ENCODE data around the gene IMPA2. TPM values are rescaled to one million over a fixed set of nuclear protein-coding genes. Genes with fewer than 3 reads are reported as not detected.
"Not testable (repeated sequence)": the region's sequence is repeated elsewhere in the genome, so short reads cannot be mapped to it uniquely, and the experiment has no call there.

IMPA2 gene
- total RNA-seq, 4 donors from 2014 or later, result 121 to 235 (median 164) TPM

DNA sequence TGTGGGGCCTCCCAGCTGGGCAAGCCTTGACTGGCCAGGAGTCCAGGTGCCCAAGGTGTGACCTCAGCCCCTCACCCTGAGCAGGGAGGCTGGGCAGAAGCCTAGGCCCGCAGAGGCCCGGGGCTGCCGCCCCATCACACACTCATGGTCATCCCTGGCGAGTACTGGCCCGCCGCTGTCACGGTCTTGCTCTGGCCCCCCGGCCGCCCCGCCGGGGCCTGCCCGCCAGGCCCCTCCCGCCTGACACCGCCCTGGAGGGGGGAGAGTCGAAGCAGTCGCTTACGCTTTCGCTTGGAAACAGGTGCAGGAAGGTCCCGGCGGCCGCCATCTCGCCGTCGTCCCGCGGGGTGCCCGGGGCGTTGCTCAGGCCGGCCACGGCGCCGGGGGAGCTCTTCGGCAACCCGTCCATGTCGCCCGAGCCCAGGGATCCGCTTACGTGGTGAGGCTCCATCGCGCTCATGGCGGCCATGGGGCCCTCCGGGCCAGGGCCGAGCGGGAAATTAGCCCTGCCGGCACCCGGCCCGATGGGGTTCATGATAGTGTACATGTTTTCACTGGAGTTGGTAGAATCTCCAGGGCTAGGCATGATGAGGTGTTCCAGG, 85.7 kb downstream of the IMPA2 start:
- DNase-seq, result no peak
- TF ChIP-seq POLR2A (IDR thresholded peaks at IDR 0.05), result no peak
- TF ChIP-seq, protein P1, sequence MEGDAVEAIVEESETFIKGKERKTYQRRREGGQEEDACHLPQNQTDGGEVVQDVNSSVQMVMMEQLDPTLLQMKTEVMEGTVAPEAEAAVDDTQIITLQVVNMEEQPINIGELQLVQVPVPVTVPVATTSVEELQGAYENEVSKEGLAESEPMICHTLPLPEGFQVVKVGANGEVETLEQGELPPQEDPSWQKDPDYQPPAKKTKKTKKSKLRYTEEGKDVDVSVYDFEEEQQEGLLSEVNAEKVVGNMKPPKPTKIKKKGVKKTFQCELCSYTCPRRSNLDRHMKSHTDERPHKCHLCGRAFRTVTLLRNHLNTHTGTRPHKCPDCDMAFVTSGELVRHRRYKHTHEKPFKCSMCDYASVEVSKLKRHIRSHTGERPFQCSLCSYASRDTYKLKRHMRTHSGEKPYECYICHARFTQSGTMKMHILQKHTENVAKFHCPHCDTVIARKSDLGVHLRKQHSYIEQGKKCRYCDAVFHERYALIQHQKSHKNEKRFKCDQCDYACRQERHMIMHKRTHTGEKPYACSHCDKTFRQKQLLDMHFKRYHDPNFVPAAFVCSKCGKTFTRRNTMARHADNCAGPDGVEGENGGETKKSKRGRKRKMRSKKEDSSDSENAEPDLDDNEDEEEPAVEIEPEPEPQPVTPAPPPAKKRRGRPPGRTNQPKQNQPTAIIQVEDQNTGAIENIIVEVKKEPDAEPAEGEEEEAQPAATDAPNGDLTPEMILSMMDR (IDR thresholded peaks at IDR 0.05), result no peak
- WGBS, 2 donors, result no CpG with 5 or more reads among the region's 47 CpGs

DNA sequence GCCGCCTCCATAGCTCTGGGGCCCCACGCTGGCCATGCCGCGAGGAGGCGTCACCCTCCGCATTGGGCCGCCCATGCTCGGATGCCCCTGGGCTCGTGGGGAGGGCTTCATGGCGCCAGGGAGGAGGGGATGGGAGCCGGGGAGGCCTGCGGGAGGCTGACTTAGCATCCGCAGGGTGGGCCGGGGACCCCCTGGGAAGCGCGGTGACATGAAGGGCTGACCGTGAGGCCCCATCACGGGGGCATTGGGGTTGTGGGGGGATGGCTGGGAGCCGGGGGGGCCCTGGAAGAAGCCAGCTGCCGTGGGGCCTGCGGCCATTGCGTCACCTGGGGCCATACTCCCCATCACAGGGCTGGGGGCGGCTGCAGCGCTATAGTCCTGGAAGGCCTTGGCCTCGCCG, 86.4 kb downstream of the IMPA2 start:
- no peaks in the 10 kb centered on the region for H3K27me3 ChIP-seq
- H3K27ac ChIP-seq, result no peak overlapping the region
- no peaks in the 10 kb centered on the region for H3K36me3 ChIP-seq
- H3K4me1 ChIP-seq, result no peaks in the 10 kb centered on the region
- intact Hi-C loops (cut with DNase I), result no loop called here
- no CpG with 5 or more reads among the region's 26 CpGs for WGBS, 2 donors
- TF ChIP-seq, protein P1 (IDR thresholded peaks at IDR 0.05), result no peak
- TF ChIP-seq POLR2A (IDR thresholded peaks at IDR 0.05), result no peak
- H3K9me3 ChIP-seq, result no peaks in the 10 kb centered on the region
- no peak for DNase-seq
- no peak overlapping the region for H3K4me3 ChIP-seq

More for the DNA sequence above, 85.7 kb downstream of the IMPA2 start:
- no peak overlapping the region for H3K4me3 ChIP-seq
- no peaks in the 10 kb centered on the region for H3K9me3 ChIP-seq
- intact Hi-C loops (cut with DNase I), result no loop called here
- no peaks in the 10 kb centered on the region for H3K36me3 ChIP-seq
- no peaks in the 10 kb centered on the region for H3K27me3 ChIP-seq
- no peaks in the 10 kb centered on the region for H3K4me1 ChIP-seq
- no peak overlapping the region for H3K27ac ChIP-seq

DNA sequence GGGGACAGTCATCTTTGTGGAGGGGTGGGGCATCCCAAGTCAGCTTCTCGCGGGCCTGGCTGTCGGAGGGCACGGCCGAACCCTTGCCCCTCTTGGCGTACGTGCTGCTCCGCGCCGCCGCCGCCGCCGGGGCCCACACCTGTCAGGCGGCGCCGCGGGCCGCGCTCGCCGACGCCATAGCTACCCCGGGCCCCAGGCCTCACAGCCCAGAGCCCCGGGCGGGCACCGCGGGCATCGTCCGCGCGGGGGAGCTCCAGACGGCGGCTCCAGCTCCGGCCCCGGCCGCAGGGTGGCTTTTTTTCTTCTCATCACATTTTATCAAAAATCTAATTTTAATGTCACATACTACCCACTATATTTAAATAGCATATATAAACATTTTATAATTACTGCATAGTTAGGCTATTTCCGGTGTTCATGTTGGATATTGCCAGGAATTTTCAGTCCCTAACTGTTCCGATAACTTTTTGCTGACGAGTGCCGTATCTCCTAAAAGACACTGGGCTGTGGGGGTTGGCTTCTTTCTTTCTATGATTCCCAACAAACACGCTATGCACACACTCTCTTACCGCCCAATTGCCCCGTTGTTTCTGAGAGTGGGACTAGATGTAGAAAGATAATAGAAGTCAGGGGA, 87.1 kb downstream of the IMPA2 start:
- 77 to 82% methylated on average over 21 to 39 of the region's 44 CpGs for WGBS, 2 donors
- intact Hi-C loops (cut with DNase I), result not testable (repeated sequence)
- peak overlapping the region in 1 of 4 donors; percentile 21 for H3K4me3 ChIP-seq

DNA sequence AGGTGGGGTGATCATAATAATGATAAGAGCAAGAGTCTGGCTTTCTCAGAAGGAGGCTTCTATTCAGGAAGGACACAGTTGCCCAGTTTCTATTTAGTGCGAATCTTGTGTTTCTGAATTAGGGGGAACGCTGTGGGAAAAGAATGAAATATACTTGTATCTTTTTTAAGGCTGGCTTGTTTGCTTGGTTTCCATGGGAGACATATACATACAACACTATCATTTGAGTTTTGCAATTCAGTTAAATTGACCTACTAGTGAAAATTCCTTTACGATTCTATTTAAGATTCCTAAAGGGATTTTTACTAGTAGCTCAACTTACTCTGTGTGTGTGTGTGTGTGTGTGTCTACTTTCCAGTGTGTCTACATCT, 87.6 kb downstream of the IMPA2 start:
- H3K4me3 ChIP-seq, result peak overlapping the region in 1 of 4 donors; percentile 6
- TF ChIP-seq POLR2A (IDR thresholded peaks at IDR 0.05), result no peak
- TF ChIP-seq, protein P1 (IDR thresholded peaks at IDR 0.05), result no peak
- intact Hi-C loops (cut with DNase I), result no loop called here
- H3K4me1 ChIP-seq, result no peaks in the 10 kb centered on the region
- no peaks in the 10 kb centered on the region for H3K36me3 ChIP-seq
- H3K9me3 ChIP-seq, result no peaks in the 10 kb centered on the region
- 53 to 69% methylated on average over 3 of the region's 3 CpGs for WGBS, 2 donors
- H3K27me3 ChIP-seq, result no peaks in the 10 kb centered on the region
- H3K27ac ChIP-seq, result no peak overlapping the region
- DNase-seq, result no peak

More for the DNA sequence above, 87.1 kb downstream of the IMPA2 start:
- not testable (repeated sequence) for H3K27me3 ChIP-seq, H3K9me3 ChIP-seq, H3K36me3 ChIP-seq, H3K4me1 ChIP-seq, DNase-seq, H3K27ac ChIP-seq

DNA sequence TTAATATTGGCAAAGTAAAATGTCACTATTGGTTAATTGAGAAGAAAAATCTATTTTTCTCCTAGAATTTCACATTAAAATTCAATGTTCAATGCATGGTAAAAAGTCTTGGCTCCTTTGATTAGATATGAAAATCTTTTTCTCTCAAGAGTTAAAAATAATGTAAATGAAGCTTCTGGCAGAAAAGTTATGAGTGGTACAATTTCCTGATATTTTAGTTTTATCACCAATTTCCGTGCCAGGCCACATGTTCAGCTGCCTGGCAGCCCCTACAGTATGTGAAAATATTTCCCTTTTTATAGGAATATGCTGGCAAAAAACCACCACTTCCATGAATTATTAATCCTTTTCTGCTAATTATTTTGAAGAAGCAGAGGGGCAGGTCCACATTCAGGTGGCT, 89.8 kb downstream of the IMPA2 start:
- H3K4me3 ChIP-seq; DNase-seq; H3K27me3 ChIP-seq; H3K36me3 ChIP-seq; intact Hi-C loops (cut with DNase I); H3K27ac ChIP-seq; H3K4me1 ChIP-seq; H3K9me3 ChIP-seq: not testable (repeated sequence)
- WGBS, 2 donors, result 68 to 83% methylated on average over 1 of the region's 1 CpG

DNA sequence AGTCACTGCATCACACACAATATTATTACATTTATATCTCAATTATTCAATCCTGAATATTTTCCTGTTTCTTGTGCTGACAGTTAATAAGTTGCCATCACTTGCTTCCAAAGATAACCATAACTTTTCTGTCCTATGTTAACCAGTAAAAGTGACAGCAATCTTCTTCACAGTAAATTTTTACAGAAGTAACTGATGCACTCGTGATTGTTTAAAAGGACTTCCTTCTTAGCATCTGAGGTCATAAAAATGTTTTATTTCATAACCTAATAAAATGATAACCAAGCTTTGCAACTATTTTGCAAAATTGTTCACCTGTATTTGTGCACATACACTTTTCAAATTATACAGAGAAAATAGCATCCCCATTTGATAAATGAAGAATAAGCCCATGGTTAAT, 91.7 kb downstream of the IMPA2 start:
- intact Hi-C loops (cut with DNase I), result no loop called here
- TF ChIP-seq POLR2A (IDR thresholded peaks at IDR 0.05), result no peak
- TF ChIP-seq, protein P1 (IDR thresholded peaks at IDR 0.05), result no peak
- 60 to 76% methylated on average over 1 of the region's 1 CpG for WGBS, 2 donors

More for the DNA sequence above, 91.7 kb downstream of the IMPA2 start:
- no peaks in the 10 kb centered on the region for H3K9me3 ChIP-seq
- H3K4me1 ChIP-seq, result no peaks in the 10 kb centered on the region
- no peak overlapping the region for H3K27ac ChIP-seq
- no peaks in the 10 kb centered on the region for H3K36me3 ChIP-seq
- no peak for DNase-seq
- H3K27me3 ChIP-seq, result no peaks in the 10 kb centered on the region
- H3K4me3 ChIP-seq, result no peak overlapping the region
